HG03060 (cell line): Measurements from ENCODE around the gene MFAP3.

Source experiments
- ATAC-seq: cut with Tn5 transposase; IDR thresholded peaks from one replicate; pipeline ENCODE4 v1.9.1; 2021; ENCODE audit warnings: low read depth, moderate number of reproducible peaks; ENCODE audit not compliant: unreplicated experiment

Gene MFAP3

DNA sequence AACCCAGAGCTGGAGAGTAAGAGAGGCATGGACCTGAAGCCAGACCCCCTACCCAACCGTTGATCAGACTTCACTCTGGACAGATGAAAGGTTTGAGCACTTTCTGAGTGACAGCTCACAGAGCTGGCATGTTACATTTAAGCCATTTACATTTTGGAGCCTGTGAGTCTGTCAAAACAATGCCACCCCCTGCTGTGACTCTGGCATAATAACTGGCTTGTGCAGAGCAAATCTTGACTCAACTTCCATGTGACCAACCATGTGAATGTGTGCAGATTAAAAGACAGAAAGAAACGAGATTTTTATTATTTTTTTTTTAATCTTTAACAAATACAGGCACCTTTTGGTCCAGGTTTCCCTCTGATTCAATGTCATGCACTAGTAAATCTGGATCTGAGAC is 48.5 kb downstream of the MFAP3 start:
- no peak for ATAC-seq

GRCh38 chr5:154088801-154089200 is 50.0 kb downstream of the MFAP3 start:
- no peak for ATAC-seq

- no peak for ATAC-seq
Observed at GRCh38 chr5:154090656-154091055, 51.9 kb downstream of the MFAP3 start.

DNA sequence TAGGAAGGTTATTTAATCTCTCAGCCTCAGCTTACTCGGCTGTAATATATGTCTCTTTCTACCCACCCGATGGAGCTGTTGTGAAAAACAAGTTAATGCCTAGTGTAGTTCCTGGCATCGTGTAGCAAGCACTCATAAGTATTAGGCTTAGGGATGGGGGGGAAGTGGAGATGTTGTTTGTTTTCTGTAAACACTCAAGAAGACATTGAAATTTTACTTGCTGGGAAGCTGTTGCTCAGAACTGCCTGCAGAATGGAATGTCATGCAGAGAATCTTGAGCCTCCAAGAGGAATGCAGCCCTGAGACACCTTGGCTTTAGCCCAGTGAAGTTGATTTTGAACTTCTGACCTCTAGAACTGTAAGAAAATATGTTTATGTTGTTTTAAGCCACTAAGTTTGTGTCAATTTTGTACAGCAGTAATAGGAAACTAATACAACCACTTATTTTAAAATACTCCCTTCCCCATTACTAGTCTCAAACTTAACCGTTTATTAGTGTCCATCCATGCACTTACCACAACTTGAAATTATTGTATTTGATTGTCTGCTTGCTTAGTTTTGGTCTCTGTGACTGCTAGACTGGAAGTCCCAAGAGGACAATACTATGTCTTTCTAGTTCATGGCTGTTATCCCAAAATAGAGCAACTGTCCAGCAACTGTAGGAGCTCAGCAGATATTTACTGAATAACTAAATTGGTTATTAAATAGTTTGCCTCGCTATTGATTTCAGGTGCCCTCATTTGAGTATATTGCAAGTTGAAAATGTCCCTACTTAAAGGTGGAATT is 53.8 kb downstream of the MFAP3 start:
- no peak for ATAC-seq

DNA sequence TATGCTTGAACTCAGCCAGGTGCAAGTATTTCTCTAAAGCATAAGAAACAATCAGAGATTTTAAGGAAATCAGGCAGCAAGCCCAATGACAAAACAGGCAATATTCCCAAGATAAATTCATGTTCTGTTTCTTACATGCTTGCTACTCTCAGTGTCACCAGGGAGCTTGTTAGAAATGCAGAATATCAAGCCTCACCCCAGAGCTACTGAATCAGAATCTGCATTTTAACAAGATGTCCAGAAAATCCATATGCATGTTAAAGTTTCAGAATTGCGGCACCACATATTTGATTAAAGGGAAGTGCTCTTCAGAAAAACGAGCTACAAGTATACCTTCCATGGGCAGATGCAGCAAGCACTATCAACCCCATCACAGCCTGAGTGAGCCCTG is 54.4 kb downstream of the MFAP3 start:
- no peak for ATAC-seq

DNA sequence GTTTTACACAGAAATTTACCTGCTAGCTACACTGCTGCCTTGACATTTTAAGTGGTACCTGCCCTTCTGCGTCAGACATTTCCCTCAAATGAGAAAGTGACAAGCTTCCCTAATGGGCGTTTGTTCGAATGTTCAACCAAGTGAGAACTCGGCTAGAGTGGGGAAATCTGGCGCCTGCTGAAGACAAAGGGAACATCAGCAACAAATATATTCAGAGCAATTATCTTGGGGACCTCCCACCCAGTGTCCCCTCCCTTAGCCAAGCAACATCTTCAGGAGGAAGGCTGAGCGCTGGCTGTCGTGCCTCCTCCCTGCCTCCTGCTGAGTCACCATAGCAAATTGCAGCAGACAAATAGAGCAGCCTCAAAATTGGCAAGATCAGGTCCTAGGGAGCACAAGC is 57.1 kb downstream of the MFAP3 start:
- no peak for ATAC-seq

DNA sequence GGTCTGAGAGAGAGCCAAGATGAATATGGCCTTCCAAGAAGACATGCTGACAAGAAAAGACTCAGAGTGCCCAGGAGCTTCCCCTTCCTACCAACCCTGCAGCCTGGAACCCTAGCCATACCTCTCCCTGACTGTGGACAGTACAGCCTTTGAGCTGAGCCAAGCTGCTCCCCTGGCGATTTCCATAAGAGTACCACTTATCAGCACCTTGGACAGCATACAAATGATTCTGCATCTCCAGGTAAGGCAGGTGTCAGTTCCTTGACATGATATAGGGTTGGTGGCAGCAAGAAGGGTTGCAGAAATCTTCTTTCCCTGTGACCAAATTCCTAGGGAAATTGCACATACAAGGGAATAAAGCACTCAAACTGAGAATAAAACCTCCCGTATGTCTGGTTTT is 58.3 kb downstream of the MFAP3 start:
- no peak for ATAC-seq

- no peak for ATAC-seq
Observed at GRCh38 chr5:154098465-154098864, 59.7 kb downstream of the MFAP3 start.

- ATAC-seq = no peak
Observed at GRCh38 chr5:154101184-154101583, 62.4 kb downstream of the MFAP3 start.

DNA sequence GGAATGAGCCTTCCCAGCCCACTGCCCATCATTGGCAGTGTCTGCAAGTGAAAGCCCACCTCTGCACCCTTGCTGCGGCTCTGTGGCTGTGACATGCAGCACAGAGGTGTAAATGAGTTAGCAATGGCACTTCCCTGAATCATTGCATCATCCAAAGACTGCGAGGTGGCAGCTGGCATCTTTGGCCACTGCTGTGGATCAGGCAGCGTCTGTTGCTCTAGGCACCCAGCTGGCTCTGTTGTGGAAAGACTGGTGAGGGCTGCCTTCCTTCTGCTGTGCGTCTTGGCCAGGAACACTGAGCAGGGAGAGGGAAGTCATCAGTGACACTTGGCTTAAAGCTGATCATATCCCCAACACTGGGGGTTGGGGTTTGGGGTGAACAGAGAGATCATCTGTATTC is 64.5 kb downstream of the MFAP3 start:
- ATAC-seq = no peak
